Right lobe of liver (tissue), 4 donors: Measurements from ENCODE around the gene MAP3K20.

Experiments
- POLR2A ChIP-seq: fragments of 450-650 bp; IDR thresholded peaks from one replicate; pipeline ENCODE4 v1.6.1; 2017; ENCODE audit warnings: antibody characterized with exemption, mild to moderate bottlenecking
- TF ChIP-seq, protein P1 (sequence below), 4 donors: fragments of 200-600 bp in 3 of 4; fragments of 450-650 bp in 1 of 4; IDR thresholded peaks; one replicate each; pipeline versions ENCODE4 v1.5.1 to v1.8.0; 2016 to 2022; ENCODE audit warnings: antibody characterized with exemption in 4 of 4, mild to moderate bottlenecking in 2 of 4
- donor health status: DM: no; HTN: no; CAD: no.
- donor health status: DM: no; HTN: no; CAD: no.
- donor health status: DM: no; HTN: yes; CAD: no.

DNA sequence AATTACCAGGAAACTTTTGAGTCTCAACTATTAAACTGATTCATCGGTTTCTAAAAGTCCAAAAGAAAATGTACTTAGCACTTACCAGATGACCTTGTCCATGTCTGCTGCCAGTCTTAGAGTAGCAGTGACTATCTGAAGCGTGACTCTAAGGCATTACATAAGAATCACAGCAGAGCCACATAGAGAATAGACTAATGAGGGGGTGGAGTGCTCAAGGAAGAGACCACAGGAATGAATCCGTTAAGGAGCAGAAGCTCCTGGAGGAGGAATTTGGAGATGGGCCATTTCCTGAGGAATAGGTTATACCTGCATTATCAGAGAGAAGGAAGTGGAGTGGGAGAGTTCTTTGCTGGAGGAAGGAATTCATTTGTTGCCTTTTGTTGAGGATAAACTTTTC, 116.0 kb downstream of the MAP3K20 start:
- TF ChIP-seq, protein P1, sequence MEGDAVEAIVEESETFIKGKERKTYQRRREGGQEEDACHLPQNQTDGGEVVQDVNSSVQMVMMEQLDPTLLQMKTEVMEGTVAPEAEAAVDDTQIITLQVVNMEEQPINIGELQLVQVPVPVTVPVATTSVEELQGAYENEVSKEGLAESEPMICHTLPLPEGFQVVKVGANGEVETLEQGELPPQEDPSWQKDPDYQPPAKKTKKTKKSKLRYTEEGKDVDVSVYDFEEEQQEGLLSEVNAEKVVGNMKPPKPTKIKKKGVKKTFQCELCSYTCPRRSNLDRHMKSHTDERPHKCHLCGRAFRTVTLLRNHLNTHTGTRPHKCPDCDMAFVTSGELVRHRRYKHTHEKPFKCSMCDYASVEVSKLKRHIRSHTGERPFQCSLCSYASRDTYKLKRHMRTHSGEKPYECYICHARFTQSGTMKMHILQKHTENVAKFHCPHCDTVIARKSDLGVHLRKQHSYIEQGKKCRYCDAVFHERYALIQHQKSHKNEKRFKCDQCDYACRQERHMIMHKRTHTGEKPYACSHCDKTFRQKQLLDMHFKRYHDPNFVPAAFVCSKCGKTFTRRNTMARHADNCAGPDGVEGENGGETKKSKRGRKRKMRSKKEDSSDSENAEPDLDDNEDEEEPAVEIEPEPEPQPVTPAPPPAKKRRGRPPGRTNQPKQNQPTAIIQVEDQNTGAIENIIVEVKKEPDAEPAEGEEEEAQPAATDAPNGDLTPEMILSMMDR (IDR thresholded peaks at IDR 0.05) = no peak
- TF ChIP-seq POLR2A = no peak
